Mucosa of rectum (tissue), 2 donors: Measurements from ENCODE around the gene ERICH6B.

Experiments
- H3K27ac ChIP-seq, 2 donors: one replicate each; pipeline ENCODE4 v1.7.0; 2013; ENCODE audit warnings: inconsistent platforms in 2 of 2, low read depth in 2 of 2, low read length in 2 of 2
- H3K27me3 ChIP-seq, 2 donors: one replicate each; pipeline ENCODE4 v1.7.0; 2013; ENCODE audit warnings: low read length in 2 of 2; ENCODE audit not compliant: control insufficient read depth in 2 of 2, insufficient read depth in 2 of 2
- H3K36me3 ChIP-seq, 2 donors: one replicate each; pipeline ENCODE4 v1.7.0; 2013; ENCODE audit warnings: low read length in 2 of 2; ENCODE audit not compliant: control insufficient read depth in 2 of 2, insufficient read depth in 2 of 2
- H3K4me1 ChIP-seq, 2 donors: one replicate each; pipeline ENCODE4 v1.7.0; 2013; ENCODE audit warnings: low read length in 2 of 2, mild to moderate bottlenecking in 1 of 2; ENCODE audit not compliant: control insufficient read depth in 2 of 2, insufficient read depth in 2 of 2
- H3K4me3 ChIP-seq, 2 donors: one replicate each; pipeline ENCODE4 v1.7.0; 2013; ENCODE audit warnings: low read length in 2 of 2
- H3K9ac ChIP-seq, 2 donors: one replicate each; pipeline ENCODE4 v1.7.0; 2013; ENCODE audit warnings: low read length in 2 of 2, low read depth in 1 of 2, mild to moderate bottlenecking in 1 of 2
- H3K9me3 ChIP-seq, 2 donors: one replicate each; pipeline ENCODE4 v1.7.0; 2013; ENCODE audit warnings: low read length in 2 of 2; ENCODE audit not compliant: control insufficient read depth in 2 of 2
- donor health status: healthy.
- donor health status: Normal muscosa, but diverticular disease.

Gene ERICH6B

GRCh38 chr13:45602183-45603170 lies 13.1 kb downstream of the ERICH6B start:
- Histone ChIP-seq H3K36me3 (no peaks in the 10 kb centered on the region), H3K9me3 (no peaks in the 10 kb centered on the region), H3K4me3 (no peak overlapping the region), H3K4me1 (no peaks in the 10 kb centered on the region), H3K27ac (no peak overlapping the region), H3K9ac (no peak overlapping the region), H3K27me3 (no peaks in the 10 kb centered on the region)

- no peaks in the 10 kb centered on the region for H3K9me3 ChIP-seq
- no peak overlapping the region for H3K9ac ChIP-seq
- H3K4me1 ChIP-seq, result no peaks in the 10 kb centered on the region
- no peaks in the 10 kb centered on the region for H3K36me3 ChIP-seq
- no peak overlapping the region for H3K4me3 ChIP-seq
- peaks cover 0 to under 1% of the 10 kb centered on the region in 2 donors for H3K27me3 ChIP-seq
- H3K27ac ChIP-seq, result no peak overlapping the region
Observed at GRCh38 chr13:45601680-45602079, 13.9 kb downstream of the ERICH6B start.

GRCh38 chr13:45598597-45598996 lies 16.9 kb downstream of the ERICH6B start:
- no peak overlapping the region for H3K27ac ChIP-seq
- H3K9me3 ChIP-seq, result no peaks in the 10 kb centered on the region
- H3K4me1 ChIP-seq, result no peaks in the 10 kb centered on the region
- no peak overlapping the region for H3K4me3 ChIP-seq
- H3K36me3 ChIP-seq, result no peaks in the 10 kb centered on the region
- H3K27me3 ChIP-seq, result peaks cover 0 to 10% of the 10 kb centered on the region in 2 donors
- no peak overlapping the region for H3K9ac ChIP-seq

- Histone ChIP-seq H3K4me3 (no peak overlapping the region), H3K4me1 (no peaks in the 10 kb centered on the region), H3K9me3 (no peaks in the 10 kb centered on the region), H3K27me3 (peaks cover 0 to 10% of the 10 kb centered on the region in 2 donors), H3K9ac (no peak overlapping the region), H3K36me3 (no peaks in the 10 kb centered on the region), H3K27ac (no peak overlapping the region)
Observed at GRCh38 chr13:45596800-45597475, 18.6 kb downstream of the ERICH6B start.

- Histone ChIP-seq H3K9me3 (no peaks in the 10 kb centered on the region), H3K27ac (no peak overlapping the region), H3K4me3 (no peak overlapping the region), H3K9ac (no peak overlapping the region), H3K4me1 (no peaks in the 10 kb centered on the region), H3K36me3 (no peaks in the 10 kb centered on the region), H3K27me3 (peaks cover 0 to 10% of the 10 kb centered on the region in 2 donors)
Observed at GRCh38 chr13:45595965-45596364, 19.6 kb downstream of the ERICH6B start.

GRCh38 chr13:45594764-45595163 lies 20.8 kb downstream of the ERICH6B start:
- Histone ChIP-seq H3K4me3 (no peak overlapping the region), H3K4me1 (no peaks in the 10 kb centered on the region), H3K27ac (no peak overlapping the region), H3K36me3 (no peaks in the 10 kb centered on the region), H3K9ac (no peak overlapping the region), H3K9me3 (no peaks in the 10 kb centered on the region), H3K27me3 (peaks cover 0 to 10% of the 10 kb centered on the region in 2 donors)

- Histone ChIP-seq H3K4me1 (no peaks in the 10 kb centered on the region), H3K9me3 (no peaks in the 10 kb centered on the region), H3K27me3 (peaks cover 0 to 10% of the 10 kb centered on the region in 2 donors), H3K9ac (no peak overlapping the region), H3K27ac (no peak overlapping the region), H3K4me3 (no peak overlapping the region), H3K36me3 (no peaks in the 10 kb centered on the region)
Observed at GRCh38 chr13:45594227-45594626, 21.3 kb downstream of the ERICH6B start.

GRCh38 chr13:45592758-45593157 lies 22.8 kb downstream of the ERICH6B start:
- Histone ChIP-seq H3K27ac (no peak overlapping the region), H3K27me3 (peaks cover 0 to 10% of the 10 kb centered on the region in 2 donors), H3K4me1 (no peaks in the 10 kb centered on the region), H3K4me3 (no peak overlapping the region), H3K9me3 (no peaks in the 10 kb centered on the region), H3K36me3 (no peaks in the 10 kb centered on the region), H3K9ac (no peak overlapping the region)

- H3K27ac ChIP-seq, result no peak overlapping the region
Observed at GRCh38 chr13:45590066-45590465, 25.5 kb downstream of the ERICH6B start.

GRCh38 chr13:45587897-45588296 lies 27.6 kb downstream of the ERICH6B start:
- Histone ChIP-seq H3K9ac (no peak overlapping the region), H3K4me1 (no peaks in the 10 kb centered on the region), H3K27ac (no peak overlapping the region), H3K27me3 (no peaks in the 10 kb centered on the region), H3K9me3 (no peaks in the 10 kb centered on the region), H3K4me3 (no peak overlapping the region), H3K36me3 (no peaks in the 10 kb centered on the region)

More at GRCh38 chr13:45590066-45590465, 25.5 kb downstream of the ERICH6B start:
- Histone ChIP-seq H3K36me3 (no peaks in the 10 kb centered on the region), H3K9me3 (no peaks in the 10 kb centered on the region), H3K27me3 (peaks cover 0 to 4% of the 10 kb centered on the region in 2 donors), H3K4me3 (no peak overlapping the region), H3K9ac (no peak overlapping the region), H3K4me1 (no peaks in the 10 kb centered on the region)
